GM18909 (cell line): Measurements from ENCODE around the gene PFDN1.
A peak's percentile ranks its signal among the peaks of the same experiment; 100 is the strongest.

Experiments used
- ATAC-seq: cut with Tn5 transposase; IDR thresholded peaks from one replicate; pipeline ENCODE4 v1.9.1; 2021; ENCODE audit warnings: mild to moderate bottlenecking; ENCODE audit not compliant: unreplicated experiment, poor library complexity

PFDN1 gene

DNA sequence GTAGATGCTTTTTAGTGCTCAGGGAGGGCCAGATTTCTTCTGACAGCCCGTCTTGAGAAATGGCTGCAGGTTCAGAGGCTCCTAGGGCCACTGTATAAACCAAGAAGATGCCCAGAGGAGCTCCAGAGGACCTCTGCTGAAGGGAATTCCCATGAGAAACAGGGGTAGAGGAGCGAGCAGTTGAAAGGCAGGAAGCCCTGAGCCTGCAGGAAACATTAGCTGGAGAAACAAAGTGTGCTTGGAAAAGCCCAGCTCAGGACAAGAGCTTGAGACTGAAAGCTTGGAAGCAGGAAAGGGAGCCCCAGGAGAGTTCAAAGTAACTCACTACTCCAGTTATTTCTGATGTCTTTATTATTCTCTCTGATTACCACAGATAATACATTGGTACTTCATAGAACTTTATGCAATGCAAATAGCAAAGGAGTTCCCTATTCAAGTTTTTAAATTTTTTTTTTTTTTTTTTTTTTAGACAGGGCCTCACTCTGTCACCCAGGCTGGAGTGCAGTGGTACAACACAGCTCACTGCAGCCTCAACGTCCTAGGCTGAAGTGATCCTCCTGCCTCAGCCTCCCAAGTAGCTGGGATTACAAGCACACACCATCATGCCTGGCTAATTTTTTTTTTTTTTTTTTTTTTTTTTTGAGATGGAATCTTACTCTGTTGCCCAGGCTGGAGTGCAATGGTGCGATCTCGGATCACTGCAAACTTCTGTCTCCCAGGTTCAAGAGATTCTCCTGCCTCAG is 27.0 kb upstream of the PFDN1 start:
- ATAC-seq, result no peak

DNA sequence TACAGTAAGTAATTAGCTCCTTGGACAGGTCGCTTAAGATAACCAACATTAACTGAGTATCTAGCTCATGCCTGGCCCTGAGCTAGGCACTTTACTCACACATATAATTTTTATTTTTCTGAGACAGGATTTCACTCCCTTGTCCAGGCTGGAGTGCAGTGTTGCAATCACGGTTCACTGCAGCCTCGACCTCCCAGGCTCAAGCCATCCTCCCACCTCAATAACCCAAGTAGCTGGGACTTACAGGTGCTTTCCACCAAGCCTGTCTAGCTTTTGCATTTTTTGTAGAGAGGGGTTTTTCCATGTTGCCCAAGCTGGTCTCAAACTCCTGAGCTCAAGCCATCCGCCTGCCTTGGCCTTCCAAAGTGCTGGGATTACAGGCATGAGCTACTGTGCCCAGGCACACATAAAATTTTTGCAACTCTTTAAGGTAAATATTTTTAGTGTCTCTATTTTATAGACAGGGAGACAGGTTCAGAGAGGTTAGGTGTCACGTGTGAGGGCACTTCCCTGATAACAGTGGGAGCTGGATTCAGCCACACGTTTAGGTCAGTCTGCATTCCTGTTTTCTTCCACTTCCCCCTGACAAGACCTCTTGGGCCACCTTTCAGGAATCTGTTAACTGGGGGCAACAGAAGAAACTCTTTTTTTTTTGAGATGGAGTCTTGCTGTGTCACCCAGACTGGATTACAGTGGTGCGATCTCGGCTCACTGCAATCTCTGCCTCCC is 25.3 kb upstream of the PFDN1 start:
- ATAC-seq, result no peak

DNA sequence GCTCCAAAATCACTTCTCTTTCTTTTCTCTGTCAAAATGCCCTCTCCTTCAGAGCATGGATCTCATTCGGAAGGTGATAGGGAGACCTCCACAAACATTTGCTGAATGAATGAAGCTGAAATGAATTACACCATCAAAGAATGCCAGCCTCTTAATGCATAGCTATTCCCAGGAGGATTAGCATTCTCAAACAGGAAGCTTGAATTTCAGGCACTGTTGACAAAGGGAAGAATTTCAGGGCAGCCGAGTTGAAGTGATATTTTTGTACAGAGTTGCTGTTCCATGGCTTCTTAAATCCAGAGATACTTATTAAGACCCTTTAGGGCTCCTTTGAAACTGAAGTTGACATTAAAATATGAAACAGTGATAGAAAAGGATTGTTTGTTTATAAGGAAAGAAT is 24.7 kb upstream of the PFDN1 start:
- ATAC-seq, result no peak

DNA sequence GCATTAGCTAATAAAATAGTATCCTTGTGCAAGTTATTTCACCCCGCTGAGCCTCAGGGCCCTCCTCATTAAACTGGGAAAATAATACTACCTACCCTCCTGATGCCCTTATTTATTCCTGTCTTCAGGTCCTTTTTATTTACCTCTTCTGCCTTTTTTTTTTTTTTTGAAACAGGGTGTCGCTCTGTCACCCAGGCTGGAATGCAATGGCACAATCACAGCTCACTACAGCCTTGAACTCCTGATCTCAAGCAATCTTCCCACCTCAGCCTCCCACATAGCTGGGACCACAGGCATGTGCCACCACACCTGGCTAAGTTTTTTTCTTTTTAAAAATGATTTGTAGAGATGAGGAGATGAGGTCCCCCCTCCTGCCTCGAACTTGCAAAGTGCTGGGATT is 22.6 kb upstream of the PFDN1 start:
- ATAC-seq, result no peak

DNA sequence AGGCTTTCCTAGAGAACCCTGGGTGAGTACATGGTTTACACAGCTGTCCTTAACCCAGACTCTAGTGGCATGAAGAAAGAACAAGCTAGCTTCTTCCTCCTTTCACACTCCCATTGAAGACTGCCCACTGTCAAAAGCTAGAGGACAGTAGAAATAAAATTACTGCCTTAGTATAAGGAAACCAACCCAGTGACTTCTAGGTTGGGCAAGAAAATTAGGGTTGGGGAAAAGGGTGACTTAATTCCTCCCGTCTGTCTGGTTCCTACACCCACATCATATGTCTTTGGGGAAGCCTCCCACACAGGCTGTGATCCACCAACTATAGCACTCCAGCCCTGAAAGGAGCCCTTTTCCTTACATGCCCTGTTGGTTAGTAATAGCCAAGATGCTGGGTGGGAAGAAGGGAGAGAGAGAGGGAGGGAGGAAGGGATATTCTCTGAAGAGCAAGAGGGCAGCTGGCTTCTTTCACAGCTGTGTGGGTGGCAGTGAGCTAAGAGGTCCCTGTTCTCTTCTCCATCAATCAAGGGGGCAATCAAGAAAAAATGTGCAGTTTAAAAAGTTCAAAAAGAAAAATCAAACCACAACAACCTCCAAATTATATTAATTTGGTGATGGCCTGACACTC is 21.8 kb upstream of the PFDN1 start:
- ATAC-seq, result no peak

DNA sequence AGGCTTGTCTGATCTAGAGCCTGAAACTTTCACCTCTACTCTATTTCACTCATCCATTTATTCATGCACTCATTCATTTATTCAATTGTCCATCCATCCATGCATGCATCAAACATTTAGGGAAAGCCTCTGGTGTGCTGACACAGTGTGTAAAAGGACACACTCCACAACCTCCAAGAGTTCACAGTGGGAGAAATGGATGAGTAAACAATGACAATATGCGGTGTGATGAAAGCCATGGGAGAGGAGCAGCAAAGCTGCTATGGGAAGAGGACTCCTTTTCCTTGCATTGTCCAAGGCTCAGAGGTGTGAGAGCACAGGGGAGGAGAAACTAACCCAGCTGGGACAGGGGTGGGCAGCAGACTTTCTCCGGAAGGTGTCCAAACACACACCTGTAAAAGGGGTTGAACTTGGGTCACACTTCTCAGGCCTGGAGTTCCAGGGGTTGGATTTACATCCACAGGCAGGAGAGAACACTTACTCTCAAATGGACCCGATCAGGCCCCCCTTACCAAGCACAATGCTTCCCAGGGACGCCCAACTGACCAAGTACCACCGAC is 21.2 kb upstream of the PFDN1 start:
- ATAC-seq, result no peak

DNA sequence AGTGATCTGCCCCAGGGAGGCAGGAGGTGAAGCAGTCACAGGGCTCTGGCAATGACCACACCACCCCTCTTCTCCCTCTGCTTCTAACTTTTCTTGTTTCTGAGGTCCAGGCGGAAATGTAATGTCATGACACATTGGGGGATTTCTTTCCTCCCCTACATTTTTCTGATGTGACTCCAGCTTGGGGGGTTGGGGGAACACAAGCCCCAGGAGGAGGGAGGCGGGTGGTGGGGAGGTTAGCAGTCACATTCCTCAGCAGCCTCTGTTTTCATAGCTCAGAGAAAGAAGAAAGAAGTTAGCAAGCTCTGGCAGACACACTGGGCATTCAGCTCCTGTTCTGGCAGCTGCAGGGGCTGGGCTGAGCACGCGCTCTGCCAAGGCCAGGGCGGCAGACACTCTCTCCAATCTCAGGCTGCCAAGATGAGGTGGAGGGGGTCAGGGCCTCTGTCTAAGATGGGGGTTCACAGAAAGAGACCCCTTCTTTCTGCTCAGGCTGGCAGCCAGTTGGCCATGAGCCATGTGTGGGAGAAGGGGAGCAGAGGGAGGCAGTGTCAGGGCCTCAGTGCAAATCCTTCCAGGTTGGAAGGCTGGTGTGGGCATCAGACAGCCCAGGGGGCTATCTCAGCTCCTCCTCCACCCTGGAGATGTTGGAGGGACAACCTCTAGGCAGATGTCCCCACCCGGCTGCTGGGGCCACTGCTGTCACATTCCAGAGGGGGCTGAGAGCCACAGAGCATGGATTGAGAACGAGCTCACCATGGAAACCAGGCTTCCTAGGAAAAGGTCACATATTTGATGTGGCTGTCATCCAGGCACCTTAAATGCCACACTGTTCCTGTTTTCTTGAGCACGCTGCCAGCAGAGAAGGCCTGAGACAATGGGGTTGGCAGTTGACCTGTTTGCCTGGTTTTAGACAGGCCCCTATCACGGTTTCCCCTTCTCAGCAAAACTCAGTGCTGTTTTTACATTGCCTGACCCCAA is 20.1 kb upstream of the PFDN1 start:
- ATAC-seq, result no peak

DNA sequence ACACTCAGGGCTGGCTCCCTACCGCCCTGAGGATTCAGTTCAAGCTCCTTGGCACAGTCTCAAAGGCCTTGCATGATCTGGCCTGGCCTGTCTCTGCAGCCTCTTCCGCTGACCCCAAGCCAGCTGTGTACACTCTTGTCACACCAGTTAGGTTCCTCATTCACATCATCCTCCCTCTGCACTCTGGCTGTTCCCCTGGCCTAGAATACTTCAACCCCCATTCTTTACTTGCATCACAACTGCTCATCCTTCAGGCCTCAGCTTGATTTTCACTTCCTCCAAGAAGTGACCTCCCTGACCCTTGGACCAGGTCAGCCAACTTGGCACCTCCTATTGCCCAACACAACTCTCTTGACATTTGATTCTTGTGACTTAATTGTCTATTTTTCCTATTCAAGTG is 18.9 kb upstream of the PFDN1 start:
- peak; percentile 79 for ATAC-seq

DNA sequence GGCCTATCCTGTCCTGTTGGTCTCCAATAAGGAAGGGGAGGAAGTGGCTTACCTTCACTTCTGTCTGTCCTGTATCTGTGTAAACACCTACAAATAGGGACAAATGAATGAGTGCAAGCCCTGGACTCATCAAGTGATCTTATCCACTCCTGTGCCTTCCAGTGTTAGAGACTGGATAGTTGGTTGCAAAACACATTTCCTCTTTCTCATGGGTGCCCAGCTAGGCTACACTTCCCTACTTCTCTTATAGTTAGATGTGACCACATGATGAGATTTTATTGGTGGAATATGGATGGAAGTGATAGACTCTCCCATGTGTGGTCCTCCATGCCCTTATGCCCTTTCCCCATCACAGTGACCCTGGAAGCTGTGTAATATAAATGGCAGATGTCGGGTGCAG is 16.9 kb upstream of the PFDN1 start:
- no peak for ATAC-seq

DNA sequence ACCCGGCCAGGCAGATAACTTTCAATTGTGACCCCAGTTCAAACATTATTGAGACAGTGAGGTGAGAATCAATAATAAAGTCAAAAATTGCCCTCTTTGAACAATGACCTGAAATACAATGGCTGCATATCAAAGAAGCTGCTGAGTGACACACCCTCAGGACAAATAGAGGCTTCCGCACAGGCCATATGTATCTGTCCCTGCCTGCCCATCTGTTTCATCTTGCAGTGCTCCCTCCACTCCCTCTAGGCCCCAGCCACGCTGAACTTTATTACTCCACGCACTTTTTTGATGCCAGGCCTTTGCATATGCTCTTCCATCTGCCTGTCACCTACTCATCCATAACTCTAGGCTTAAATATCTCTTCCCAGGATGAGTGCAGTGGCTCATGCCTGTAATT is 15.9 kb upstream of the PFDN1 start:
- no peak for ATAC-seq

DNA sequence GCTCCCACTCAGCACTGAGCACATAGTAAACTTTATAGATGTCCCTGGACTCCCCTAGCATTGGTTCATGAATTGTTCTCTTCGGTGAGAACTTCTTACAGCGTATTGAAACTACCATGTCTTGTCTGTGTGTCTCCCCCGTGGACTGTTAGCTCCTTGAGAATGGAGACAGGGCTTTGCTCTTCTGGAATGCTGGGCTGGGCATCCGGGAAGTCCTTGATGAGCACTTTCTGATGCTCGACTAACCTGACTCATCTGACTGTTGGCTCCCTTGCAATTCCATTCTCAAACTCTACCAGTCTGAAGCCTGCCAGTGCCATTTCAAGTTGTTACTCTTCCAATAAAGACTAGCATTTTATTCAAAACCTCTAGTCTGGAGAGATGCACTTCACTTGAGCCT is 15.0 kb upstream of the PFDN1 start:
- ATAC-seq, result no peak

DNA sequence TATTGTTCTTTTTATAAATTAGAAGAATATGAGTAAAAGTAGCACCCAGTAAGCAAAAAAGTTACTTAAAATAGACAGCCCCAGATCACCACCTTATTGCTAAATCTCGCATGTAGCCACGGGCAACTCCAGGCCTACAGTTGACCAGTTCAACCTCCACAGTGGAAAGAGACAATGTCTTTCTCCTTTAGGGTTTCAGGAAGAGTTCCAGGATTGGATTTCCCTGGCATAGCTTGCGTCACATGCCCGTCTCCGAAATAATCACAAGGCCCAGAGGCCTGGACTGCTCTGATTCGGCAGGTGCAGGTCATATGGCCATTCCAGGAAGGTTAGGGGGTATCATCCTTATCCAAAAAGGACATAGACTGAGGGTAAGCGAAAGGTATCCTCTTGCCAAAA is 9.9 kb upstream of the PFDN1 start:
- ATAC-seq, result no peak

DNA sequence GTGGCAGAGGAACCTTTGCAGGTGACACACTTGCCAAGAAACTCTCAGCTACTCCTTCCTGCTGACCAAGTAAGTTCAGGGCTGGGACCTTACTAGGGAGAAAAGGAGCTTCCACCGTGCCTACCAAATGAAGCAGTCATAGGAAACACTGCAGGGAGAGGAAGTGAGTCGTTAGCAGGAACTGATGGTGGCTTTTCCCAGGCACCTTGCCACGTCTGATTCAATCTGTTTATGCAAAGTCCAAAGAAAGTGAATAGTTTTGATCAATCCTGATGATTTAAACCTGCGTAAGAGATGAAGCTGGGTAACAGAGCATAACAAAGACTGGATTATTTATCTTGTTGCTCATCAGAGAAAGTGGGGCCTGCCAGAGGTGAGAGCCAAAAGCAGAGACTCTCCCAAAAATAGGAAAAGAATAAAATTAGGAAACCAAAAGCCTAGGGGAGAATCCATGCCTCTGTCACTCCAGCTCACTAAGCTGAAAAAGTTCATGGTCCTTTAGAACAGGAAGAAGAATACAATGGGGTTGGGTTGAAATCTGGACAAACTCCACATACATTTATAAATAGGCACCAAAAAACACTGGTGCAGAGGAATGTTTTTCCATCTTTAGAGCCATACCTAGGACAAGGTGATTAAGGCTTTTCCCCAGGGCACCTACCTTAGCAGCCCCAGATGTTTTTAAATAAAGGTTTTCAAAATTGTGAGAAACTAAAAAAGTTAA is 9.3 kb upstream of the PFDN1 start:
- no peak for ATAC-seq

DNA sequence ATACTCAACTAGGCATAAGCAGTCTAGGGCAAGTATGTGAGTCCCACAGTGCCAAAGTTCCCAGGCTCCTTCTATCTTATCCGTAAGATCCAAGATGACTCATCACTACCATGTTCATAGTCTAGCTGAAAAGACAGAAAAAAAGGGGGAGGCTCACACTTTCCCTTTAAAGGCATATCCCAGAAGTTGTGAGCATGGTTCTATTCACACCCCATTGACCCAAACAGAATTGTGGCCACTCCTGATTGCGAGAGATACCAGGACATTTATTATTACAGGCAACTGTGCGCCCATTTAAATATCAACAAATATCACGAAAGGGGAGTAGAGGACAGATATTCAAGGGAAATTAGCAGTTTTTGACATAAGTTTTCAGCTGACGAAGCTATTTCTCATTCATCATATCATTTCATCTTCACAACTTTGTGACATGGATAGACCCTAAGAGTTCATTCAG is 8.1 kb upstream of the PFDN1 start:
- no peak for ATAC-seq

DNA sequence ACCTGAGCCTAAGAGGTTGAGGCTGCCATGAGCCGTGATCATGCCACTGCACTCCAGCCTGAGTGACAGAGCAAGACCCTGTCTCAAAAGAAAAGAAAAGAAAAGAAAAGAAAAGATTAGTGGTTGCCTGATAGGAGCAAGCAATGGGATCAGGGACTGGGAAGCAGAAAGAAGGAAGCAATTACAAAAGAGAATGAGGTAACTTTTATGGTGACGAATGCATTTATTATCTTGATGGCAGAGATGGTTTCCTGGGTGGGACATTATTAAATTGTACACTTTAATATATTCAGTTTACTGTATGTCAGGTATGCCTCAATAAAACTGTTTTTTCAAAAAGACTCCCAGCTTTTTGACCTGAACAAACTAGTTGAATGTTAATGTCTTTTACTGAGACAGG is 7.5 kb upstream of the PFDN1 start:
- no peak for ATAC-seq

DNA sequence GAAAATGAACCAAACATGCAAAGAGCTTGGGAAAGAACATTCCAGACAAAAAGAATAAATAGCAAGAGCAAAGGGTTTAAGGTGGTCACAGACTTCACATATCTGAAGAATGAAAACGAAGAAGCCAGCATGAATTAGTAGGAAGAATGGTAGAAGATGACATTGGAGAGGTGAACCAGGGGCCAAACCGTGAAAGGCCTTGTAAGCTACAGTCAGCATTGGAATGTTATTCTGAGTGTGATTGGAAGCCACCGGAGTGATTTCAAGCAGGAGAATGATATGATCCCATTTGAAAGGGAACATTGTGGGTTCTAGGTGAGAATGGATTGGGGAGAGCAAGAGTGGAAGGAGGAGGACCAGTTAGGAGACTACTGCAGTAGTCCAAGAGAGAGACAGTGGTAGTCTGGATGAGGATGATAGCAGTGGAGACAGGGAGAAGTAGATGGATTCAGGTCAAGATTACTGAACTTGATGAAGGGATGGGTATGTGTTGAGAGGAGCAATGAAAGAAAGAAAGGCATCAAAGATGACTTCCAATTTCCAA is 6.9 kb upstream of the PFDN1 start:
- ATAC-seq, result no peak

DNA sequence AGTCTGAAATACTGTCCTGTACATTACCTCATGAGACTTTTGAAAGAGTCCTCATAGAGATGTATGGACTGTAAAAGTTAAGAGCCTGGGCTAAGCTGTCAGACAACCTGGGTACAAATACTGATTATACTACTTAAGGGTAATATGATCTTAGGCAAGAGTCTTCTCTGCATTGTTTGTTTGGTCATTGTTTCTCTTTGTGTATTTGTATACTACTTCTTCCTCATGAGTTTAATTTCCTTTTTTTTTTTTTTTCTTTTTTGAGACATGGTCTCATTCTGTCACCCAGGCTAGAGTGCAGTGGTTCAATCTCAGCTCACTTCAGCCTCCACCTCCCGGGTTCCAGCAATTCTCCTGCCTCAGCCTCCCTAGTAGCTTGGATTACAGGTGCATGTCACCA is 2.6 kb upstream of the PFDN1 start:
- ATAC-seq, result no peak

DNA sequence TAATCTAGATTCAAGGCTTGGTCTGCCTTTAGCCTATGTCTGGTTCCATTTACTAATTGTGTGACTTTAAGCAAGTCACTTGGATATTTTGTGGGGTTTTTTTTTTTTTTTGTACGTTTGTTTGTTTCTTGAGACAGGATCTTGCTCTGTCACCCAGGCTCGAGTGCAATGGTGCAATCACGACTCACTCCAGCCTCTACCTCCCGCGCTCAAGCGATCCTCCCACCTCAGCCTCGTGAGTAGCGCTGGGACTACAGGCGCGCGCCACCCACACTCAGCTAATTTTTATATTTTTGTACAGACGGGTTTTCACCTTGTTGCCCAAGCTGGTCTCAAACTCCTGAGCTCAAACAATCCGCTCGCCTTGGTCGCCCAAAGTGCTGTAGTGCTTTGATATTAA is 1.1 kb upstream of the PFDN1 start:
- ATAC-seq, result no peak

DNA sequence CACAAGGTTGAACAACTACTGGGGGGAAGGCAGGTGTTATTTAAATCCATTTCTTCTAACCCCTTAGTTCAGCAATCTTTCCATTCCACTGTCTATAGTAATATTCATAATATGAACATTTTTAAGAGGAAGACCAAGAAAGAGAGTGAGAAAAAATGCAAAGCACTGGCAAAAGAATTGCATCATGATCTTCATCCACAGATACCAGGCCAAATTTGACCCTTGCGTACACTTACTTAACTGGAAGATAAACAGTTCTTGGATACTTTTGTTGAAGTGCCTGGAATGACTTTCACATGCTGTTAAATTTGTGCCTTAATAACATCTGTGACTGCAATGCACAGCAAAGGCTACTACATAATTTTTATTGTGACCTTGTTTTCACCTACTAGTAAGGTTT is 1.8 kb downstream of the PFDN1 start:
- no peak for ATAC-seq
